Stimulated activated CD4-positive, alpha-beta T cell treated with anti-CD3 and anti-CD28 coated beads, Interleukin-12 subunit alpha, Interleukin-12 subunit beta, amount 100 ng/mL, for 24 hours (primary cell): ENCODE measurements around the gene WDR48.

Source experiments
- DNase-seq, 2 experiments: peaks; one replicate each; pipeline ENCODE4 v3.0.0-alpha.2; 2020; ENCODE audit warnings: low read depth in 2 of 2

The WDR48 gene

GRCh38 chr3:39121621-39122020, 69.8 kb downstream of the WDR48 start:
- DNase-seq = no peak

- no peak for DNase-seq
Measured at GRCh38 chr3:39122813-39123212, 71.0 kb downstream of the WDR48 start.

GRCh38 chr3:39124876-39125840, 73.3 kb downstream of the WDR48 start:
- DNase-seq = no peak

GRCh38 chr3:39125841-39126500, 74.2 kb downstream of the WDR48 start:
- no peak for DNase-seq

GRCh38 chr3:39126532-39127071, 74.8 kb downstream of the WDR48 start:
- DNase-seq = no peak

GRCh38 chr3:39127269-39127907, 75.6 kb downstream of the WDR48 start:
- DNase-seq = no peak

- no peak for DNase-seq
Measured at GRCh38 chr3:39127908-39128304, 76.1 kb downstream of the WDR48 start.

- DNase-seq = no peak
Measured at GRCh38 chr3:39128951-39129350, 77.1 kb downstream of the WDR48 start.

GRCh38 chr3:39130026-39130425, 78.2 kb downstream of the WDR48 start:
- no peak for DNase-seq

DNA sequence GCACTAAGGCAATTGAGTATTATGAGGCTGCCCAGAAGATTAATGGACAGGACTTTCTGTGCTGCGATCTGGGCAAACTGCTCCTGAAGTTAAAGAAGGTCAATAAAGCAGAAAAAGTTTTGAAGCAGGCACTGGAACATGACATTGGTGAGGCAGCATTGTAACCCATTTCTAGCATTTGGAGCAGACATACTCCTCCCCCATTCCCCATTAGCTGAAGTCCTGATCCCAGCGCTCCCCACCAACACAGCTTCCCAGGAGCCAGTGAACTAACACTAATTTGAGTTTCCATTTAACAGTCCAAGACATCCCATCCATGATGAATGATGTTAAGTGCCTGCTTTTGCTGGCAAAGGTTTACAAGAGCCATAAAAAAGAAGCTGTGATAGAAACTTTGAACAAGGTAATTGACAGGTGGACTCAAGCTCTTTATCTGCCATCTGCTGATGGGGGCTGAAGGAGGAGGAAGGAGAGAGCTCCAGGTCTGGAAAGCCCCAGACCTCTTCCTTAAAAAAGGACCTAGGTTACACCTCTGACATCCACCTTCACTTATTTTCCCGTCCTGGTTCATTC, 79.0 kb downstream of the WDR48 start:
- DNase-seq = no peak

DNA sequence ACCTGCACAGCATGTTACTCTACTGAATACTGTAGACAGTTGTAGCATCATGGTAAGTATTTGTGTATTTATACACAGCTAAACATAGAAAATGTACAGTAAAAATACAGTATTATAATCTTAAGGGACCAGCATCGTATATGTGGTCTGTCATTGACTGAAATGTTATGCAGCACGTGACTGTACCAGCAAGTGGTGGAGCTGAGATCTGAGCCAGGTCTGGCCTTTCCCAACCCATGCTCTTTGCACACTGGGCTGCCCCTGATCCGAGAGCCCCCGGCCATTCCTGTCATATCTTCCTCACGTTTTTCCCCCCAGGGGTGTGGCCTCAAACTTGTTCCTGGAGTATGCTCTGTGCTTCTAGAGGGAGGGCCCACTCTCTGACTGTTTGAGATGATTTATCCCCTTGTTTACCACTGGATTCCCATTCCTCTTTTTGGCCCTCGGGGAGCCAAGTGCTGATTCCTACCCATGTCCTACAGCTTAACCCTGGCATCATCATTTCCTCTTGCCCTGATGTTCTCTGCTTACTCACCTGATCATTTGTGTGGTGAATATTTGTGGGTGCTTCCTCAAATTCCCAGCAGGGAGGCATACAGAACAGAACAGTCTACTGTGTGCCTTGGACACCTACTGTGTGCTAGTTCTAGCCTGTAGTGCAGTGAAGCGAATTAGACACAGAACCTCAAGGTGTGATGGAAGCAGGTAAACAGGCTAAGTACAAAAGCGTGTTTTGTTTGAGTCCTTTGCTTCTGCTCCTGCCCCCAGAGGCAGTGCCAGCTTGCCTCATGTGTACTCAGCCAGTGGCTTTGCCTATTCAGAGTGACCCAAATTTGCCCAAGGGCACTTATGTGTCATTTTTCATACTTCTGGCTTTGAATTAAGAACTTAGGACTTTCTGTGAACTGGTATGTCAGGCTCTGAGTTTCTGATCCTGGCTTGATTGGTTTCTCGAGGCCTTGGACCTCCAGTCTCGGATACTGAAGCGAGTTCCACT, 80.6 kb downstream of the WDR48 start:
- DNase-seq = no peak

GRCh38 chr3:39133093-39133490, 81.3 kb downstream of the WDR48 start:
- no peak for DNase-seq

DNA sequence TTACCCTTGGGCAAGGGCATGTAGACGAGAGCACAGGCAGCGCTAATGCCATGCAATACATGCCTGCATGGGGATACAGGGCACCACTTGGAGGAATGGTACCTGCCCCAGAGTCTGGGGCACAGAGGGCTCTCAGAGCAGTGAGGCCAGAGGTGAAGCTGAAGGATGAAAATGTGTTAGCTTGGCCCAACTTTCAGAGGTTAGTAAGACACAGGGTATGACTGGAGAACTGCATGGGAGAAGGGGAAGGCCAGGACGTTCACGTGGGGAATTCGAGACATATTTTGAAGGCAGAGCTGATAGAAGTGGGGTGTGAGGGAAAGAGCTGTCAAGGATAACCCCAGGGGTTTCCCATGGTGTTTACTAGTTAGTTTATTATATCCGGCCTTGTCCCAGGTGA, 82.0 kb downstream of the WDR48 start:
- no peak for DNase-seq

- DNase-seq = no peak
Measured at GRCh38 chr3:39134305-39134704, 82.5 kb downstream of the WDR48 start.

GRCh38 chr3:39135170-39135805, 83.5 kb downstream of the WDR48 start:
- DNase-seq = no peak

DNA sequence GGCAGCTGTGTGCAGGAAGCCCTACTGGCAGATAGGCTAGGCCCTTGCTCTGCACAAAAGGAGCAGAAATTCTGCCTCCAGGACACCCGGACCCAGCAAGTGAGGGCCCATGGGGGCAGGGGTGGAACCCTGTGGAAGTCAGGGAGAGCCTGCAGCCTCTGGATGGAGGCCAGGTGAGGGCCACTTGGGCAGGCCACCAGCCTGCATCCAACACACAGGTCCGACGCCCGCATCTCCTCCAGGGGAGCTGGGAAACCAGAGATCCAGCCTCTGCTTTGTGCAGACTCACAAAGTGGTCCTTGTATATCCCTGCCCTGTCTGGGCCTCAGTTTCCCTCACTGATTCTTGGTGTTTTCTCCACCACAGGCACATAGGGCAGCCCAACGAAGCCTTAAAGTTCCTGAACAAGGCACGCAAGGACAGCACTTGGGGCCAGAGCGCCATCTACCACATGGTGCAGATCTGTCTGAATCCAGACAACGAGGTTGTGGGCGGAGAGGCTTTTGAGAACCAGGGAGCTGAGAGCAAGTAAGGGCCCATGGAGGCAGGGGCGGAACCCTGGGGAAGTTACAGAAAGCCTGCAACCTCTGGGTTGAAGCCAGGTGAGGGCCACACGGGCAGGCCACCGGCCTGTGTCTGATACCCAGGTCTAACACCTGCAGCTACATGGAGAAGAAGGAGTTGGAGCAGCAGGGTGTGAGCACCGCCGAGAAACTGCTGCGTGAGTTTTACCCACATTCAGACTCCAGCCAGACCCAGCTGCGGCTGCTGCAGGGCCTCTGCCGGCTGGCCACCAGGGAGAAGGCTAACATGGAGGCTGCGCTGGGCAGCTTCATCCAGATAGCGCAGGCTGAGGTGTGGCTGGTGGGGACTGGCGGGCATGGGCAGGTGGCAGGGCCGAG, 85.0 kb downstream of the WDR48 start:
- no peak for DNase-seq

- DNase-seq = no peak
Measured at GRCh38 chr3:39137435-39137936, 85.7 kb downstream of the WDR48 start.

- DNase-seq = no peak
Measured at GRCh38 chr3:39137991-39138803, 86.4 kb downstream of the WDR48 start.
